Subcutaneous adipose tissue (tissue), 4 donors: ENCODE measurements around the gene STAC3. TPM values are rescaled to one million over a fixed set of nuclear protein-coding genes. Genes with fewer than 3 reads are reported as not detected.

Source experiments
- total RNA-seq, 4 donors: library from RNA; depleted of rRNA; stranded (reverse); fragments of >200 nt; gene quantifications; one replicate each; pipeline ENCODE4 v1.1.0, GENCODE V29; 2016
- TF ChIP-seq, protein P1 (sequence below): fragments of 450-650 bp; IDR thresholded peaks from one replicate; pipeline ENCODE4 v1.5.1; 2016; ENCODE audit warnings: low read depth, mild to moderate bottlenecking, control low read depth, antibody characterized with exemption, moderate library complexity

The STAC3 gene
- total RNA-seq, 4 donors from 2014 or later = 2.2 to 7.8 (median 3.7) TPM

DNA sequence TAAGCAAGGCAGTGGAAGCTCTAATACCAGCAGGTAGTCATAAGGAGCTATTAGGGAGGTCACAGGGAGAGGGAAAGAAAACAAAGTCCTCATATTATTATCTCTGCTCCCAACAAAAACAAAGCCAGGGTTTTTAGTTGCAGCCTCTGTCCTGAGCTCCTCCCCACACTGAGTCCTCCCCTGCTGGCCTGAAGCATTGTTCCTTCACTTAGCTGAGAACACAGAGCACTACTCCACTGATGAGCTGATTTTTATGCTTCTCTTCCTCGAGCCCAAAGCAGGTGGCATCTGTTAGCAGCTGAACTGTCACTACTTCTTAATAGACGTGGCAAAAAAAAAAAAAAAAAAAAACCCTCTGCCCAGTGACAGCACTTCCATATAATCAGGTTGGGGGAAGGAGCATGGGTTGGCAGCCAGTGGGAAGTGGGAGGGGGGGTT is 10.5 kb upstream of the STAC3 start:
- TF ChIP-seq, protein P1, sequence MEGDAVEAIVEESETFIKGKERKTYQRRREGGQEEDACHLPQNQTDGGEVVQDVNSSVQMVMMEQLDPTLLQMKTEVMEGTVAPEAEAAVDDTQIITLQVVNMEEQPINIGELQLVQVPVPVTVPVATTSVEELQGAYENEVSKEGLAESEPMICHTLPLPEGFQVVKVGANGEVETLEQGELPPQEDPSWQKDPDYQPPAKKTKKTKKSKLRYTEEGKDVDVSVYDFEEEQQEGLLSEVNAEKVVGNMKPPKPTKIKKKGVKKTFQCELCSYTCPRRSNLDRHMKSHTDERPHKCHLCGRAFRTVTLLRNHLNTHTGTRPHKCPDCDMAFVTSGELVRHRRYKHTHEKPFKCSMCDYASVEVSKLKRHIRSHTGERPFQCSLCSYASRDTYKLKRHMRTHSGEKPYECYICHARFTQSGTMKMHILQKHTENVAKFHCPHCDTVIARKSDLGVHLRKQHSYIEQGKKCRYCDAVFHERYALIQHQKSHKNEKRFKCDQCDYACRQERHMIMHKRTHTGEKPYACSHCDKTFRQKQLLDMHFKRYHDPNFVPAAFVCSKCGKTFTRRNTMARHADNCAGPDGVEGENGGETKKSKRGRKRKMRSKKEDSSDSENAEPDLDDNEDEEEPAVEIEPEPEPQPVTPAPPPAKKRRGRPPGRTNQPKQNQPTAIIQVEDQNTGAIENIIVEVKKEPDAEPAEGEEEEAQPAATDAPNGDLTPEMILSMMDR = no peak

DNA sequence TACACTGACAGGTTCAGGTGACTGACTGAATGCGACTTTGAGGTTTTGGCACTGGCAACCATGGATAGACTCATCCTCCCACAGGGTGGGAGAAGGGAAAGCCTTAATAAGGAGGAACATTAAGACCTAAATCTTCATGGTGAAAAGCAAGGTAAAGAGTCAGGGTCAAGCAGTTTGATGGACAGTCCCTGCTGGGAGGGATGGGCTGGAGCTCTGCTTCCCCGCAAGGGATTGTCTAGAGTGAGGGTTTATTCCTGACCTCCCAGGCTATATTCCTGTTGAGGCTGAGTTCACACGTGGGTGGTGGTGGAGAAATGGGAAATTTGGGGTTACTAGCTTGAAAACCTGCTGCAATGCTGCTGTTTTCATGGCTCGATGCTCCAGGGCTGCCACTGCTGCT is 9.4 kb upstream of the STAC3 start:
- TF ChIP-seq, protein P1 = no peak

DNA sequence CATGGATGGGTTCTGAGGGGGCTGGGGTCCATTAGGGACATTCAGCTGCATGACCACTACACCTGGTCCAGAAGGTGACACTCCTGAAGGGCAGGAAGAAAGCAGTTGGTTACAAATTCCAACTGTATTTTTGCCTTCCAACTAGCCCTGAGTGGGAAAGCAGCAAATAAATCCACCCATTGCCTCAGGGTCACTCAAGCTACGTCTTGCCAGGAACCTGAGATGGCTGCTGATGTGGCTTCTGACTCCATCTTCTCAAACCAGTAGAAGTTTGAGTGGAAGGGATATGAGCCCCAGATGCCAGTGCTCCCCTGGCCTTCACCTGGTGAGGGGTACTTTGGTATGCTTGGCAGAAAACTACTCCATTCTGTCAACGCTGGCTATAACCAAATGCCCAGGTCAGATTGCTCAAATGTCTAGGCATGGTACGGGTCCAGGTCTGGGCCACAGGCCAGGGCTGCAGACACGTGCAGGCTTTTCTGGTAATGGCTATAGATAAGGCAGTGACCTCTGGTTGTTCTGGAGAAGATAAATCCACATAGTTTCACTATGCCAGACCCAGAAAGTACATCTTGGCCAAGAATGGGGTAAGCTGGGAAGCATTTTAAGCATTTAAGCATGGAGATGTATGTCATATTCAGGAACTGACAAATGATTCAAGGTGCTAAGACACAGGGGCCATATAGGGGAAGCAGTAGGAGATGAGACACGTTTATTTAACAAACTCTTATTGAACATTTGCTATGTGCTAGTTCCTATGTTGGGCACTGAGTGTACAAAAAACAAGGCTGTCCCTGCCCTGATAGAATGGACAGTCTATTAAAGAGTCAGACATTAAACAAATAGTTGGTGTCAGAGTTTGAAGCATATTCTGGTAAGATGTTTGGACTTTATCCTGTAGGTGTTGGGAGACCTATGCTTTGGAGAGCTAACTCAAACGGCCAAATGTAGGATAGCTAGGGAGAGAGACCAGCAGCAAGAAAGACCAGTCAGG is 8.3 kb upstream of the STAC3 start:
- TF ChIP-seq, protein P1 = no peak

DNA sequence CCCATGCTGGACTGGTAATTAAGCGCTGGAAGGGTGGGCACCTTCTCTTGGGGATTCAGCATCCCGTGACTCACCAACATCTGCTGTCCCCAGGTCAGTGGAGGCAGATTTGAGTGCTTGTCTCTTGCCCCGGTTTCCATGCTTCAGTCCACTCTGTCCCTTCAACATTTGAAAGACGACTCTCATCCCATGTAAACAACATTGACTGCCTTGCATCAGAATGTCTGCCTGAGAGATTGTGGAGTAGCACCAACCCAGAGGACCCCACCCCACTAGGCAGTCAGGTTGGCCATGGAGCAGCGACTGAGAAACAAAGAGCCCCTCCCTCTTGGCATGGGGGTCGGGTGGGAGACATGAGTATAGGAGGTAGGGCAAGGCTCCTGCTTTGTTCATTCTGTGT is 4.9 kb upstream of the STAC3 start:
- TF ChIP-seq, protein P1 = no peak

DNA sequence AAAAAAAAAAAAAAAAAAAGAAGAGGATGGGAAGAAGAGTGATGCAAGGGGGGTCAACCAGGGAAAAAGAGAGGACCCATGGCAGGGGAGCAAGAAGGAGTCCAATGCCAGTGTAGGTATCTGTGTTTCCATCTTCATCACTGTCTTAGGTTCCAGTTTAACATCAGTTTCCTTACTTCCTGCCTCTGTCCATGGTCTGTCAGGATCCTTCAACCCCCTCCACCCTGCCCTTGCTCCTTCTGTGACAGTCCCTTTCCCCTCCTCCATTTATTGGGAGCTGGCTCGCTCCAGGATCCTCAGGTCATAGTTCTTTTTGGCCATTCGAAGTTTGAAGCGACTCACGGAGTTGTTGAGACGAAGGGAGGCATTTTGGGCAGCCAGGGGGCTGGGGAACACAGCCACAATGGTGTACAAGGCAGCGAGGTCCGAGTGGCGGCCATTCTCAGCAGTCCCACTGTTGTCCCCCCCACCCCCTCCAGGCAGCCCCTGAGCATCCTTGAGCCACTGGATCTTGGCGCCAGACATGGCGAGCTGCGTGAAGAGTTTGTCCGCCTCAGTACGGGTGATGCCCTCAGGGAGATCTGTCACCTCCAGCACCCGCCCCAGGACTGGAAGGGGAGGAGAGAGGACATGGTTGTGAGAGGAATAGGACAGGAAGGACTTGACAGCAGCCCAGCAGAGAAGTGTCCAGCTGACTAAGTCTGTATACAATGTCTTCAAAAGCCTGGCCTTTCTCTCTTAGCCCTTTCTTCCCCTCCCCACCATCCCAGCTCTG is 3.7 kb upstream of the STAC3 start:
- TF ChIP-seq, protein P1 = no peak

DNA sequence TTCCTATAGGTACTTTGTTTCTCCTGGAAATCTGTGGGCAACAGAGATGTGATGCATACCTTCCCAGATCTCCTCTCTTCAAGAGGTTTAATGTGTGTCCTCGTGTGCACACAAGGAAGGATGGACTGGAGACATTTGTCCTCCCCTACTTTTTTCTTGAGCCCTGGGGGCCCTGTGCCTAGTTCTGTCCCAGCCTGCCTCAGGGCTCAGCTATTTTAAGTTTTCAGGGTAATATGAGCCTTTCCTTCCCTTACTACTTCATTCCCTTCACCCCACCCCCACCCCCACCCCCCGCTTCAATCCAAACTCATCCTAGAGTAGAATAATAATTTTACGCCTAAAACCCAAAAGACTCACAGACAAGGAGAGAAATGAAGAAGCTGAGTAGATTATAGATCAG is 446 bp downstream of the STAC3 start:
- TF ChIP-seq, protein P1 = no peak
